SK-N-SH treated with all-trans-retinoic acid at 6 μM for 48 hours (cell line): Measurements from ENCODE around the gene MGME1.

Experiments used
- ATAC-seq: fragments of 200-7000 bp; cut with Tn5 transposase; 3 replicates; pipeline ENCODE4 v1.9.1; 2020; ENCODE audit warnings: mild to moderate bottlenecking, moderate library complexity
- ARNTL ChIP-seq: fragments of 450-650 bp; formaldehyde crosslinking; IDR thresholded peaks from 2 replicates; pipeline ENCODE4 v1.5.0; 2020; ENCODE audit warnings: low read depth, mild to moderate bottlenecking, moderate library complexity, borderline replicate concordance
- BACH2 ChIP-seq: fragments of 250-450 bp; sonication (Bioruptor Pico); IDR thresholded peaks from 2 replicates; pipeline ENCODE4 v1.9.0; 2021; ENCODE audit warnings: mild to moderate bottlenecking, borderline replicate concordance
- CSDC2 ChIP-seq: fragments of 250-450 bp; sonication (Bioruptor Pico); IDR thresholded peaks from 2 replicates; pipeline ENCODE4 v1.5.0; 2020; ENCODE audit warnings: mild to moderate bottlenecking, moderate library complexity
- ESRRG ChIP-seq: fragments of 250-450 bp; sonication (Bioruptor Pico); IDR thresholded peaks from 2 replicates; pipeline ENCODE4 v1.6.1; 2021; ENCODE audit warnings: mild to moderate bottlenecking
- GLIS3 ChIP-seq: fragments of 250-450 bp; sonication (Bioruptor Pico); IDR thresholded peaks from 2 replicates; pipeline ENCODE4 v1.5.0; 2020; ENCODE audit warnings: mild to moderate bottlenecking, moderate library complexity
- ISL1 ChIP-seq: fragments of 250-450 bp; sonication (Bioruptor Pico); IDR thresholded peaks from 2 replicates; pipeline ENCODE4 v2.1.2; 2022; ENCODE audit warnings: mild to moderate bottlenecking, moderate library complexity
- OSR1 ChIP-seq: fragments of 250-450 bp; sonication (Bioruptor Pico); IDR thresholded peaks from 2 replicates; pipeline ENCODE4 v1.8.0; 2022; ENCODE audit warnings: moderate library complexity, mild to moderate bottlenecking, inconsistent platforms
- PPARA ChIP-seq: fragments of 250-450 bp; sonication (Bioruptor Pico); IDR thresholded peaks from 2 replicates; pipeline ENCODE4 v1.5.0; 2020; ENCODE audit warnings: mild to moderate bottlenecking, borderline replicate concordance
- RARB ChIP-seq: fragments of 250-450 bp; sonication (Bioruptor Pico); IDR thresholded peaks from 2 replicates; pipeline ENCODE4 v1.8.0; 2021; ENCODE audit warnings: mild to moderate bottlenecking, moderate library complexity
- SNAI2 ChIP-seq: fragments of 250-450 bp; sonication (Bioruptor Pico); IDR thresholded peaks from 2 replicates; pipeline ENCODE4 v1.5.0; 2020; ENCODE audit warnings: mild to moderate bottlenecking, moderate library complexity
- TCF4 ChIP-seq: fragments of 250-450 bp; sonication (Bioruptor Pico); IDR thresholded peaks from 2 replicates; pipeline ENCODE4 v1.8.0; 2021; ENCODE audit warnings: mild to moderate bottlenecking, moderate library complexity, borderline replicate concordance
- TOX ChIP-seq: fragments of 250-450 bp; sonication (Bioruptor Pico); IDR thresholded peaks from 2 replicates; pipeline ENCODE4 v1.8.0; 2021; ENCODE audit warnings: mild to moderate bottlenecking, moderate library complexity, borderline replicate concordance
- ZC3H10 ChIP-seq: fragments of 250-450 bp; sonication (Bioruptor Pico); IDR thresholded peaks from 2 replicates; pipeline ENCODE4 v1.5.1; 2021; ENCODE audit warnings: mild to moderate bottlenecking, moderate library complexity
- ZFP3 ChIP-seq: fragments of 250-450 bp; sonication (Bioruptor Pico); IDR thresholded peaks from 2 replicates; pipeline ENCODE4 v1.5.0; 2020; ENCODE audit warnings: mild to moderate bottlenecking, moderate library complexity
- ZFP30 ChIP-seq: fragments of 450-650 bp; formaldehyde crosslinking; IDR thresholded peaks from 2 replicates; pipeline ENCODE4 v1.5.0; 2022; ENCODE audit warnings: mild to moderate bottlenecking, moderate library complexity
- ZNF565 ChIP-seq: fragments of 450-650 bp; formaldehyde crosslinking; conservative IDR thresholded peaks from 2 replicates; pipeline ENCODE4 v1.5.0; 2020; ENCODE audit warnings: low read depth, mild to moderate bottlenecking, moderate library complexity
- ZNF70 ChIP-seq: fragments of 450-650 bp; formaldehyde crosslinking; IDR thresholded peaks from 2 replicates; pipeline ENCODE4 v1.5.0; 2020; ENCODE audit warnings: mild to moderate bottlenecking, moderate library complexity
- ZNF8 ChIP-seq: fragments of 450-650 bp; formaldehyde crosslinking; IDR thresholded peaks from 2 replicates; pipeline ENCODE4 v1.5.0; 2020; ENCODE audit warnings: mild to moderate bottlenecking, moderate library complexity
- TF ChIP-seq, protein P1 (sequence below): fragments of 250-450 bp; sonication (Bioruptor Pico); IDR thresholded peaks from 2 replicates; pipeline ENCODE4 v1.5.1; 2021; ENCODE audit warnings: mild to moderate bottlenecking, moderate library complexity
- TF ChIP-seq, protein P2 (sequence below): fragments of 250-450 bp; sonication (Bioruptor Pico); IDR thresholded peaks from 2 replicates; pipeline ENCODE4 v1.8.0; 2021; ENCODE audit warnings: low read depth, mild to moderate bottlenecking, moderate library complexity, borderline replicate concordance
- TF ChIP-seq, protein P3 (sequence below): fragments of 250-450 bp; sonication (Bioruptor Pico); IDR thresholded peaks from 2 replicates; pipeline ENCODE4 v1.5.0; 2020; ENCODE audit warnings: mild to moderate bottlenecking, moderate library complexity
- TF ChIP-seq, protein P4 (sequence below): fragments of 250-450 bp; sonication (Bioruptor Pico); IDR thresholded peaks from 2 replicates; pipeline ENCODE4 v1.5.1; 2020; ENCODE audit warnings: low read depth, mild to moderate bottlenecking, moderate library complexity

The MGME1 gene

DNA sequence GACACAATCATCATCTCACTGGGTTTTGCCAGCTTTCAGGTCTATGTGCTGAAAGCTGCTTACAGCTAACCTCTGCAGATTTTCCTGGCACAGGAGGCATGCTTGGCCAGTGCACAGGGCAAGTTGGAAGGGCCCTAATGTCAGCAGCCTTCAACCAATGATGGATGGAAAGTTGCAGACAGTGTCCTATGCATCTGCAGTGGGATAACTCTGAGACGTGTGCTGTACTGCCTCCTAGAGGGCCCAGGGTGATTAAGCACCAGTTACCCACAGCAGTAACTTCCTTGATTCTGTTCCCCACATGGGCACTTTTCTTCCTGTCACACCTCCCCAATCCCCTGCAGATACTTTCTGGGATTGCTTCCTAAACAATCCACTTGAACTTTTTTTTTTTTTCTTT lies 50.2 kb downstream of the MGME1 start:
- ATAC-seq, result peak; percentile 63
- TF ChIP-seq SNAI2, result no peak
- TF ChIP-seq OSR1 (CRISPR knock-in tag), result no peak
- no peak for TF ChIP-seq BACH2 (CRISPR knock-in tag)
- TF ChIP-seq, protein P1, sequence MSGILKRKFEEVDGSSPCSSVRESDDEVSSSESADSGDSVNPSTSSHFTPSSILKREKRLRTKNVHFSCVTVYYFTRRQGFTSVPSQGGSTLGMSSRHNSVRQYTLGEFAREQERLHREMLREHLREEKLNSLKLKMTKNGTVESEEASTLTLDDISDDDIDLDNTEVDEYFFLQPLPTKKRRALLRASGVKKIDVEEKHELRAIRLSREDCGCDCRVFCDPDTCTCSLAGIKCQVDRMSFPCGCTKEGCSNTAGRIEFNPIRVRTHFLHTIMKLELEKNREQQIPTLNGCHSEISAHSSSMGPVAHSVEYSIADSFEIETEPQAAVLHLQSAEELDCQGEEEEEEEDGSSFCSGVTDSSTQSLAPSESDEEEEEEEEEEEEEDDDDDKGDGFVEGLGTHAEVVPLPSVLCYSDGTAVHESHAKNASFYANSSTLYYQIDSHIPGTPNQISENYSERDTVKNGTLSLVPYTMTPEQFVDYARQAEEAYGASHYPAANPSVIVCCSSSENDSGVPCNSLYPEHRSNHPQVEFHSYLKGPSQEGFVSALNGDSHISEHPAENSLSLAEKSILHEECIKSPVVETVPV (CRISPR knock-in tag), result no peak
- TF ChIP-seq GLIS3, result no peak

- ATAC-seq, result no peak
- TF ChIP-seq ZC3H10 (no peak), ZNF565 (CRISPR knock-in tag) (no peak), ZNF70 (CRISPR knock-in tag) (no peak), ZNF8 (no peak), GLIS3 (no peak), OSR1 (CRISPR knock-in tag) (no peak), ISL1 (CRISPR knock-in tag) (no peak), ESRRG (CRISPR knock-in tag) (no peak), ZFP30 (CRISPR knock-in tag) (no peak), SNAI2 (no peak), PPARA (CRISPR knock-in tag) (no peak), BACH2 (CRISPR knock-in tag) (no peak), ZFP3 (no peak), CSDC2 (CRISPR knock-in tag) (no peak), RARB (CRISPR knock-in tag) (no peak)
- TF ChIP-seq, protein P2, sequence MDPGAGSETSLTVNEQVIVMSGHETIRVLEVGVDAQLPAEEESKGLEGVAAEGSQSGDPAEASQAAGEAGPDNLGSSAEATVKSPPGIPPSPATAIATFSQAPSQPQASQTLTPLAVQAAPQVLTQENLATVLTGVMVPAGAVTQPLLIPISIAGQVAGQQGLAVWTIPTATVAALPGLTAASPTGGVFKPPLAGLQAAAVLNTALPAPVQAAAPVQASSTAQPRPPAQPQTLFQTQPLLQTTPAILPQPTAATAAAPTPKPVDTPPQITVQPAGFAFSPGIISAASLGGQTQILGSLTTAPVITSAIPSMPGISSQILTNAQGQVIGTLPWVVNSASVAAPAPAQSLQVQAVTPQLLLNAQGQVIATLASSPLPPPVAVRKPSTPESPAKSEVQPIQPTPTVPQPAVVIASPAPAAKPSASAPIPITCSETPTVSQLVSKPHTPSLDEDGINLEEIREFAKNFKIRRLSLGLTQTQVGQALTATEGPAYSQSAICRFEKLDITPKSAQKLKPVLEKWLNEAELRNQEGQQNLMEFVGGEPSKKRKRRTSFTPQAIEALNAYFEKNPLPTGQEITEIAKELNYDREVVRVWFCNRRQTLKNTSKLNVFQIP (CRISPR knock-in tag), result no peak
- TF ChIP-seq, protein P3, sequence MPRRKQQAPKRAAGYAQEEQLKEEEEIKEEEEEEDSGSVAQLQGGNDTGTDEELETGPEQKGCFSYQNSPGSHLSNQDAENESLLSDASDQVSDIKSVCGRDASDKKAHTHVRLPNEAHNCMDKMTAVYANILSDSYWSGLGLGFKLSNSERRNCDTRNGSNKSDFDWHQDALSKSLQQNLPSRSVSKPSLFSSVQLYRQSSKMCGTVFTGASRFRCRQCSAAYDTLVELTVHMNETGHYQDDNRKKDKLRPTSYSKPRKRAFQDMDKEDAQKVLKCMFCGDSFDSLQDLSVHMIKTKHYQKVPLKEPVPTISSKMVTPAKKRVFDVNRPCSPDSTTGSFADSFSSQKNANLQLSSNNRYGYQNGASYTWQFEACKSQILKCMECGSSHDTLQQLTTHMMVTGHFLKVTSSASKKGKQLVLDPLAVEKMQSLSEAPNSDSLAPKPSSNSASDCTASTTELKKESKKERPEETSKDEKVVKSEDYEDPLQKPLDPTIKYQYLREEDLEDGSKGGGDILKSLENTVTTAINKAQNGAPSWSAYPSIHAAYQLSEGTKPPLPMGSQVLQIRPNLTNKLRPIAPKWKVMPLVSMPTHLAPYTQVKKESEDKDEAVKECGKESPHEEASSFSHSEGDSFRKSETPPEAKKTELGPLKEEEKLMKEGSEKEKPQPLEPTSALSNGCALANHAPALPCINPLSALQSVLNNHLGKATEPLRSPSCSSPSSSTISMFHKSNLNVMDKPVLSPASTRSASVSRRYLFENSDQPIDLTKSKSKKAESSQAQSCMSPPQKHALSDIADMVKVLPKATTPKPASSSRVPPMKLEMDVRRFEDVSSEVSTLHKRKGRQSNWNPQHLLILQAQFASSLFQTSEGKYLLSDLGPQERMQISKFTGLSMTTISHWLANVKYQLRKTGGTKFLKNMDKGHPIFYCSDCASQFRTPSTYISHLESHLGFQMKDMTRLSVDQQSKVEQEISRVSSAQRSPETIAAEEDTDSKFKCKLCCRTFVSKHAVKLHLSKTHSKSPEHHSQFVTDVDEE (CRISPR knock-in tag), result no peak
- TF ChIP-seq, protein P1 (CRISPR knock-in tag), result no peak
- TF ChIP-seq, protein P4, sequence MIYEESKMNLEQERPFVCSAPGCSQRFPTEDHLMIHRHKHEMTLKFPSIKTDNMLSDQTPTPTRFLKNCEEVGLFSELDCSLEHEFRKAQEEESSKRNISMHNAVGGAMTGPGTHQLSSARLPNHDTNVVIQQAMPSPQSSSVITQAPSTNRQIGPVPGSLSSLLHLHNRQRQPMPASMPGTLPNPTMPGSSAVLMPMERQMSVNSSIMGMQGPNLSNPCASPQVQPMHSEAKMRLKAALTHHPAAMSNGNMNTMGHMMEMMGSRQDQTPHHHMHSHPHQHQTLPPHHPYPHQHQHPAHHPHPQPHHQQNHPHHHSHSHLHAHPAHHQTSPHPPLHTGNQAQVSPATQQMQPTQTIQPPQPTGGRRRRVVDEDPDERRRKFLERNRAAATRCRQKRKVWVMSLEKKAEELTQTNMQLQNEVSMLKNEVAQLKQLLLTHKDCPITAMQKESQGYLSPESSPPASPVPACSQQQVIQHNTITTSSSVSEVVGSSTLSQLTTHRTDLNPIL (CRISPR knock-in tag), result no peak
Observed at GRCh38 chr20:18020931-18021330, 52.1 kb downstream of the MGME1 start.

GRCh38 chr20:18024606-18025127 lies 55.8 kb downstream of the MGME1 start:
- ATAC-seq, result no peak
- no peak for TF ChIP-seq BACH2 (CRISPR knock-in tag)
- TF ChIP-seq ARNTL (CRISPR knock-in tag), result no peak
- no peak for TF ChIP-seq RARB (CRISPR knock-in tag)
- no peak for TF ChIP-seq TCF4 (CRISPR knock-in tag)
- TF ChIP-seq OSR1 (CRISPR knock-in tag), result no peak
- TF ChIP-seq ESRRG (CRISPR knock-in tag), result no peak
- TF ChIP-seq, protein P2 (CRISPR knock-in tag), result no peak
- no peak for TF ChIP-seq ZNF565 (CRISPR knock-in tag)
- TF ChIP-seq, protein P3 (CRISPR knock-in tag), result no peak
- no peak for TF ChIP-seq ZC3H10
- TF ChIP-seq TOX (CRISPR knock-in tag), result no peak
- TF ChIP-seq CSDC2 (CRISPR knock-in tag), result no peak
- no peak for TF ChIP-seq ZNF70 (CRISPR knock-in tag)
- no peak for TF ChIP-seq SNAI2
- no peak for TF ChIP-seq ISL1 (CRISPR knock-in tag)
- TF ChIP-seq, protein P1 (CRISPR knock-in tag), result no peak
